Upper lobe of left lung (tissue), 6 donors: Measurements from ENCODE around the gene HS3ST3A1. TPM values are rescaled to one million over a fixed set of nuclear protein-coding genes. Genes with fewer than 3 reads are reported as not detected.

Source experiments
- ATAC-seq, 2 donors: fragments of 200-7000 bp; cut with Tn5 transposase; one replicate each; pipeline ENCODE4 v1.9.1; 2022; ENCODE audit warnings: mild to moderate bottlenecking in 2 of 2, moderate library complexity in 2 of 2; ENCODE audit not compliant: low FRiP score in 2 of 2
- DNase-seq, 2 donors: peaks; one replicate each; pipeline ENCODE4 v3.0.0-alpha.2; 2019 to 2020
- H3K27ac ChIP-seq, 4 donors: fragments of 200-600 bp; sonication (generic); one replicate each; pipeline ENCODE4 v1.5.1; 2016 to 2019
- H3K27me3 ChIP-seq, 4 donors: fragments of 200-600 bp; sonication (generic); one replicate each; pipeline ENCODE4 v1.5.1; 2017 to 2019
- H3K36me3 ChIP-seq, 4 donors: fragments of 200-600 bp; sonication (generic); one replicate each; pipeline ENCODE4 v1.5.1; 2016 to 2019
- H3K4me1 ChIP-seq, 4 donors: fragments of 200-600 bp; sonication (generic); one replicate each; pipeline ENCODE4 v1.5.1; 2018 to 2019
- H3K4me3 ChIP-seq, 4 donors: fragments of 200-600 bp; sonication (generic); one replicate each; pipeline ENCODE4 v1.5.1; 2017 to 2019; ENCODE audit warnings: mild to moderate bottlenecking in 2 of 4, moderate library complexity in 1 of 4
- H3K9me3 ChIP-seq, 4 donors: fragments of 200-600 bp; sonication (generic); one replicate each; pipeline ENCODE4 v1.5.1; 2018 to 2019
- CTCF ChIP-seq, 6 experiments: fragments of 450-650 bp in 4 of 6; fragments of 200-600 bp in 2 of 6; sonication (generic) in 2 of 6; IDR thresholded peaks; one replicate each; pipeline ENCODE4 v1.5.1; 2016 to 2019; ENCODE audit warnings: antibody characterized with exemption in 6 of 6
- EP300 ChIP-seq, 4 donors: sonication (generic); formaldehyde crosslinking; IDR thresholded peaks; one replicate each; pipeline ENCODE4 v1.5.1; 2017; ENCODE audit warnings: antibody characterized with exemption in 4 of 4, control low read depth in 2 of 4
- POLR2A ChIP-seq, 4 donors: fragments of 450-650 bp; IDR thresholded peaks; one replicate each; pipeline ENCODE4 v1.5.1; 2016 to 2017; ENCODE audit warnings: antibody characterized with exemption in 4 of 4, mild to moderate bottlenecking in 2 of 4
- POLR2AphosphoS5 ChIP-seq, 2 donors: sonication (generic); formaldehyde crosslinking; IDR thresholded peaks; one replicate each; pipeline ENCODE4 v1.5.1; 2017; ENCODE audit warnings: antibody characterized with exemption in 2 of 2
- WGBS, 2 donors: methylation state at CpG; one replicate each; pipeline ENCODE4 v1.1.5; 2017 to 2018; 5-methylcytosine and 5-hydroxymethylcytosine counted together
- total RNA-seq, 6 donors: library from RNA; depleted of rRNA in 4 of 6; stranded (reverse); fragments of >200 nt in 4 of 6; gene quantifications; one replicate each; pipeline versions ENCODE4 v1.1.0 to v1.2.1, GENCODE V29; 2016 to 2021
- donor health status: DM: no; HTN: no; CAD: no; lungs with moderate emphysema.
- donor health status: DM: no; HTN: yes; CAD: no; lungs with severe emphysema.

HS3ST3A1 gene
- total RNA-seq, 6 donors from 2014 or later, result 1.3 to 10.5 (median 2.2) TPM

- Histone ChIP-seq H3K4me3 (no peak overlapping the region), H3K27ac (no peak overlapping the region), H3K9me3 (no peaks in the 10 kb centered on the region), H3K27me3 (no peaks in the 10 kb centered on the region), H3K4me1 (no peaks in the 10 kb centered on the region), H3K36me3 (no peaks in the 10 kb centered on the region)
- 87 to 96% methylated on average over 2 of the region's 2 CpGs for WGBS, 2 donors
- ATAC-seq (no peak), DNase-seq (no peak)
- TF ChIP-seq CTCF (IDR thresholded peaks at IDR 0.05) (no peak), EP300 (IDR thresholded peaks at IDR 0.05) (no peak), POLR2A (IDR thresholded peaks at IDR 0.05) (no peak), POLR2AphosphoS5 (IDR thresholded peaks at IDR 0.05) (no peak)
Observed at GRCh38 chr17:13495423-13495822, 106.3 kb downstream of the HS3ST3A1 start.

GRCh38 chr17:13492737-13493122, 109.0 kb downstream of the HS3ST3A1 start:
- 60 to 67% methylated on average over 4 of the region's 4 CpGs for WGBS, 2 donors
- TF ChIP-seq EP300 (IDR thresholded peaks at IDR 0.05) (no peak), CTCF (IDR thresholded peaks at IDR 0.05) (no peak), POLR2A (IDR thresholded peaks at IDR 0.05) (no peak), POLR2AphosphoS5 (IDR thresholded peaks at IDR 0.05) (no peak)
- H3K27ac ChIP-seq, result no peak overlapping the region
- no peaks in the 10 kb centered on the region for H3K27me3 ChIP-seq
- no peak for ATAC-seq
- H3K36me3 ChIP-seq, result no peaks in the 10 kb centered on the region
- no peaks in the 10 kb centered on the region for H3K9me3 ChIP-seq
- H3K4me3 ChIP-seq, result no peak overlapping the region
- DNase-seq, result no peak
- no peaks in the 10 kb centered on the region for H3K4me1 ChIP-seq

- WGBS, 2 donors, result 32 to 37% methylated on average over 7 of the region's 7 CpGs
- no peaks in the 10 kb centered on the region for H3K36me3 ChIP-seq
Observed at GRCh38 chr17:13491916-13492736, 109.6 kb downstream of the HS3ST3A1 start.

GRCh38 chr17:13491491-13491890, 110.2 kb downstream of the HS3ST3A1 start:
- WGBS, 2 donors, result 71 to 73% methylated on average over 1 of the region's 1 CpG

More at GRCh38 chr17:13491916-13492736, 109.6 kb downstream of the HS3ST3A1 start:
- Histone ChIP-seq H3K27me3 (no peaks in the 10 kb centered on the region), H3K4me3 (no peak overlapping the region), H3K9me3 (no peaks in the 10 kb centered on the region), H3K27ac (no peak overlapping the region), H3K4me1 (no peaks in the 10 kb centered on the region)
- DNase-seq, result no peak
- no peak for ATAC-seq
- no peak for TF ChIP-seq POLR2A (IDR thresholded peaks at IDR 0.05)
- TF ChIP-seq POLR2AphosphoS5 (IDR thresholded peaks at IDR 0.05), result no peak
- no peak for TF ChIP-seq EP300 (IDR thresholded peaks at IDR 0.05)
- TF ChIP-seq CTCF (IDR thresholded peaks at IDR 0.05), result no peak

GRCh38 chr17:13490906-13491482, 110.7 kb downstream of the HS3ST3A1 start:
- no peaks in the 10 kb centered on the region for H3K36me3 ChIP-seq
- H3K4me3 ChIP-seq, result no peak overlapping the region
- H3K9me3 ChIP-seq, result no peaks in the 10 kb centered on the region
- TF ChIP-seq EP300 (IDR thresholded peaks at IDR 0.05) (no peak), POLR2AphosphoS5 (IDR thresholded peaks at IDR 0.05) (no peak), CTCF (IDR thresholded peaks at IDR 0.05) (no peak), POLR2A (IDR thresholded peaks at IDR 0.05) (no peak)
- H3K27me3 ChIP-seq, result no peaks in the 10 kb centered on the region
- 55 to 74% methylated on average over 5 of the region's 5 CpGs for WGBS, 2 donors
- H3K27ac ChIP-seq, result no peak overlapping the region
- no peaks in the 10 kb centered on the region for H3K4me1 ChIP-seq
- DNase-seq (no peak), ATAC-seq (no peak)

More at GRCh38 chr17:13491491-13491890, 110.2 kb downstream of the HS3ST3A1 start:
- H3K9me3 ChIP-seq, result no peaks in the 10 kb centered on the region
- H3K36me3 ChIP-seq, result no peaks in the 10 kb centered on the region
- H3K4me1 ChIP-seq, result no peaks in the 10 kb centered on the region
- no peaks in the 10 kb centered on the region for H3K27me3 ChIP-seq
- H3K4me3 ChIP-seq, result no peak overlapping the region
- DNase-seq, result no peak
- no peak overlapping the region for H3K27ac ChIP-seq
- no peak for TF ChIP-seq EP300 (IDR thresholded peaks at IDR 0.05)
- TF ChIP-seq POLR2AphosphoS5 (IDR thresholded peaks at IDR 0.05), result no peak
- no peak for TF ChIP-seq POLR2A (IDR thresholded peaks at IDR 0.05)
- no peak for ATAC-seq
